ENCODE data around the gene TMEM150B.
A peak's percentile ranks its signal among the peaks of the same experiment; 100 is the strongest.
"Not testable (repeated sequence)": the region's sequence is repeated elsewhere in the genome, so short reads cannot be mapped to it uniquely, and the experiment has no call there.

TMEM150B gene

DNA sequence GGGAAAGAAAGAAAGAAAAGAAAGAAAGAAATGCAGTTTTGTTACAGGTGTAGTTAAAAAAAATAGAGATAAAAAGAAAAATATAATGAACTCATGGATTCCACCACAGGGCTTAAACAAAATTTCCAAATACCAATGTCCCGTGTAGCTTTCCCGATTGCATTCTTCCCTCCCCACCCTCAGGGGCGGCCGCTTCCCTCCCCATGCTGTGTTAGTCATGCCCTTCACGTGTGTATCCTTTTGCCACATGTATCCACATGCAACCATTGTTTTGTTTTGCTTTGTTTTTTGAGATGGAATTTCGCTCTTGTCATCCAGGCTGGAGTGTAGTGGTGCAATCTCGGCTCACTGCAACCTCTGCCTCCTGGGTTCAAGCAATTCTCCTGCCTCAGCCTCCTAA lies 11.0 kb upstream of the TMEM150B start:
- DNase-seq, result no peak

DNA sequence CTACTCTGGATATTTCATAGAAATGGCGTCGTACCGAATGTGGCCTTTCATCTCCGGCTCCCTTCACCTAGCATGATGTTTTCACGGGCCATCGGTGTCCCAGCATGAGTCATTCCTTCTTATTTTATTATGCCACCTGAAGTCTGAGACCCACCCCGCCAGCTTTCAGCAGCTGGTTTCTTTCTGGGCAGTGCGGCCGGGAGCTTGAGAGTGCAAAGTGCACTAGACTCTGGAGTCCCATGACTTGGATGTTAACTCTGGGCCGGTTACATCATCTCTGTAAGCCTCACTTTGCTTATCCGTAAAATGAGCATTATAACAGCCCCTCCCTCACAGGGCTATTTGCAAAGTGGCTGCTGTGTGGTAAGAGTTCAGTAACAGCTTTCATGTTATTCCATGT lies 8.7 kb upstream of the TMEM150B start:
- no peak for DNase-seq

DNA sequence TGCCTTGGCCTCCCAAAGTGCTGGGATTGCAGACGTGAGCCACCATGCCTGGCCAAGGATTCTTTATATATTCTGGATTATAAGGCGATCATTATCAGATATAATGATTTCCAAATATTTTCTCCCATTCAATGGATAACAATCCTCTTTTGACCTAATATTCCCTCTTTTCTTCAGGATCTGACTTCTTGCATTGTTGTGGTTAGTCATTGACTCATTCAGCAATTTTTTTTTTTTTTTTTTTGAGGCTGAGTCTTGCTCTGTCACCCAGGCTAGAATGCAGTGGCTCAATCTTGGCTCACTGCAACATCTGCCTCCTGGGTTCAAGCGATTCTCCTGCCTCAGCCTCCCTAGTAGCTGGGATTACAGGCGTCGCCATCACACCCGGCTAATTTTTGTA lies 4.7 kb upstream of the TMEM150B start:
- DNase-seq, result not testable (repeated sequence)

DNA sequence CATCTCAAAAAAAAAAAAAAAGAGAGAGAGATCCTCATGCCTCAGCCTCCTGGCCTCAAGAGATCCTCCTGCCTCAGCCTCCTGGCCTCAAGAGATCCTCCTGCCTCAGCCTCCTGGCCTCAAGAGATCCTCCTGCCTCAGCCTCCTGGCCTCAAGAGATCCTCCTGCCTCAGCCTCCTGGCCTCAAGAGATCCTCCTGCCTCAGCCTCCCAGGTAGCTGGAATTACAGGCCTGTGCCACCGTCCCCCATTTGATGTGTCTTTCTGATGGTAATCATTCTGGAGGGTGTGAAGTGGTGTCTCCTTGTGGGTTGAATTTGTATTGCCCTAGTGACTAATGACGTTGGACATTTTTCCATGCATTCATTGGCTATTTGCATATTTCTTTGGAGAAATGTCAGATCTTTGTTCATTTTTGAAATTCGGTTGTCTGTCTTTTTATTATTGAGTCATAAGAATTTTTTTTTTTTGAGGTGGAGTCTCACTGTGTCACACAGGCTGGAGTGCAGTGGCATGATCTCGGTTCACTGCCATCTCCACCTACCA lies 3.7 kb upstream of the TMEM150B start:
- DNase-seq, result not testable (repeated sequence)

DNA sequence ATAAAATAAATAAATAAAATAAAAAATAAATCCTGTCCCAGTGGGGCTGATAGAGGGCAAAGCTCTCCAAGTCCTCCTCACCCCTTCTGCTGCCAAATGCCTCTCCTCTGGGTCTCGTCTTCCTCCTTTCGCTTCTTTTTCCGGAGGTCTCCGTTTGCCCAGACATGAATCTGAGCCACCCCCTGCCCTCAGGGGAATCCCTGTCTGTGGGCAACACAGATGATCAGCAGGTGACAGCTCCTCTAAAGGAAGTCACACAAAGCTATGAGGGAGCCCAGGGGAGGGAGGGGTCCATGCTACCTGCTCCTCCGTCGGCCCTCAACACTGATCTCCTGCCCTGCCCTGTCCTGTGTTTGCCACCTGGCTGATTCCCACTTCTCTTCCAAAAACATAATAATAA lies 479 bp downstream of the TMEM150B start:
- no peak for DNase-seq

DNA sequence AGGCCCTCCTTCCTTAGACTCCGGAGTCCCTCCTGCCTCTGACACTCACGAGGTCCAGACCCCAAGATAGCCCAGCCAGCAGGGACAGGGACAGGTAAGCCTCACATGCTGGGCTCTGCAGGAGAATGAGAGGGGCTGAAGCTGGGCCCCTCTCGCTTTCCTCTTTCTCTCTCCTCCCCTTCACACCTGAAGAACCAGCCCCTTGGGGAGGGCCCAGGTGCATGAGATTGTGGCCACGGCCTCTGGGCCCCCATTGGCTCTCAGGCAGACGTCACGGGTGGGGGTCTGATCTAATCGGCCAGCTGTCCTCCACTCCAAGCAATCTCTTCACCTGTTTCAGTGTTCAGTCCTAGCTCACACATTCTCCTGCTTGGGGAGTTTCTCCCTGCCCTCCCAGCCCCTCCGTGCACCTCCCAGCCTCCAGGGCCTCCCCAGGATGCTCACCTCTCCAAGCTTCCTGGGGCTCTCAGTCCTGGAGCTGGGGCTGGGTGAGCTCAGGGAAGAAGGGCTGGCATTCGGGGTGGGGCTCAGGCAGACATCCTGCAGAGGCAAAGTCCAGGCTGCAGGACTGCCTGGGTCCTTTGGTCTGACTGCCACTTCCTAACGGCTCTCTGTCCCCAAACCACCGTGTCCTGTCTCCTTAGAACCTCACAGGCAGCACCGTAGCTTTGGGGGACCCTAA lies 2.8 kb downstream of the TMEM150B start:
- DNase-seq, result no peak

DNA sequence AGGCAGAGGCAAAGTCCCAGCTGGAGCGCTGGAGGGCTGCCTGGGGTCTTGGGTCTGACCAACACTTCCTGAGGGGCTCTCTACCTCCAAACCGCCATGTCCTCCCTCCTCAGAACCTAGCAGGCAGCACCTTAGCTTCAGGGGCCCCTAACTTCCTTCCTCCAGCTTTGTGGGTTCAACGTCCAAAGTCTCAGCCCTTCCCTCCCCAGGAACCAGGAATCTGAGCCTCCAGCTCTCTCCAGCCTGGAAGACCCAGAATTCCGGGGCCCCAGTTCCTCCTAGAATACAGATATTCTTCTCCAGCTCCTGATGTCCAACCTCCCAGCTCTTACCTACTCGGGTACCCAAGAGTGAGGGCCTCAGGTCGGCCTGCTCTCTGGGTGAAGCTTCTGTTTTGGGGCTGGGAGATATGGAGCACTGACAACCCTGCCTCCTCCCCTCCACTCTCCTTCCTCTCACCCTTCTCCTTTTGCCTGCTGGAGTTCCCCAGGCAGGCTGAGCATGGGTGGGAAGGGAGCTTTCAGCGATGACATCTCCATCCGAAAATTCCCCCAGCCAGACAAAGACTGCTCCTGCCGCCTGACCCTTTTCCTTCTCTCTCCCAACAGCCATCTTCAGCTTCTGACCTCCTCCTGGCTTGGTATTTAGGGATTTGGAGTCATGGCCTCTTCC lies 3.5 kb downstream of the TMEM150B start:
- DNase-seq, result no peak

DNA sequence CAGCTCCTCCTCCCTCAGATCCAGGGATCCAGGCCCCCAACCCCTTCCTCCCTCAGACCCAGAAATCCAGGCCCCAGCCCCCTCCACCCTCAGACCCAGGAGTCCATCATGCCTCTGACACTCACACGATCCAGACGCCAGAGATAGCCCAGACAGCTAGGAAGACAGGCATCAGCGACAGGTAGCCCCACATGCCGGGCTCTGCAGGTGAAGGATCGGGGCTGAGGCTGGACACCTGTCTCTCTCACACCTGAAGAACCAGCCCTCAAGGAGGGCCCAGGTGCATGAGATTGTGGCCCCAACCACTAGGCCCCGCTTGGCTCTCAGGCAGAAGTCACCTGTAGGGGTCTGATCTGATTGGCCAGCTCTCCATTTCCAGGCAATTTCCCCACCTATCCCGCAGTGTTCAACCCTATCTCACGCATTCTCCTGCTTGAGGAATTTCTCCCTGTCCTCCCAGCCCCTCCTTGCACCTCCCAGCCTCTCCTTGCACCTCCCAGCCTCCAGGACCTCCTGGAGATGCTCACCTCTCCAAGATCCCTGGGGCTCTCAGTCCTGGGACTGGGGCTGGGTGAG lies 4.2 kb downstream of the TMEM150B start:
- no peak for DNase-seq

DNA sequence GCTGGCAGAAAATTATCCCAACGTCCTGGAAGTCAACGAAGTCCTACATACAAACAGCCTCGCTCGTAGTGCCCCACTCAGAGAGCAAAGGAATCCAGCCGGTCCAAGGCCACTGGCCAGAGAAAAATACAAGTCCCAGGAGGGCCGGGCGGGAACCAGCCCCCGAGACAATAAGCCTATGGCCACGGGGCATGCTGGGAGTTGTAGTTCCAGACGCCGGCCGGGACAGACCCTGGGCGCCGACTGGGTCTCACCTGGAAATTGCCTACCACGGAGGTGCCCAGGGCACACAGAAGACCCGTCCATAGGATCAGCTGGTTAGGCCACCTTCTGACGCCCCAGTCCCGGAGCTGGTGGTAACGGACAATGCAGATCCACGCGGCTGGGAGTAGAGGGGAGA lies 5.4 kb downstream of the TMEM150B start:
- peak; percentile 18 for DNase-seq

DNA sequence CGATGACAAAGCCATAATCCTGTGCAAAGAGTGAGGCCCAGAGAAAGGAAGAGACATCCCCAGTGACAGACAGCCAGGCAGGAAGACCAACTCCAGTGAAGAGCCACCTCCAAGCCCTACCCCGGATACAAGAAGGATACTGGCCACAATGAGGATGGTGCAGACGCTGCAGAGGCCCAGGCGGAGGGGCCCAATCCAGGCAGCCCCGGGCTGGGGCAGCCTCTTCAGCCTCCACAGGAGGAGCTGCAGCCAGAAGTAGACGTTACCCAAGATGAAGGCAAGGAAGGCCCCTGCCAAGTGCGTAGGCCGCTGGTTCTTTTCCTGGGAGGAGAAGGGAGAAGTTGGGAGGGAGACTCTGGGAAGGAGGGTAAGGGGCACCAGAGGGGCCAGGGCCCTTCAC lies 8.5 kb downstream of the TMEM150B start:
- no peak for DNase-seq

DNA sequence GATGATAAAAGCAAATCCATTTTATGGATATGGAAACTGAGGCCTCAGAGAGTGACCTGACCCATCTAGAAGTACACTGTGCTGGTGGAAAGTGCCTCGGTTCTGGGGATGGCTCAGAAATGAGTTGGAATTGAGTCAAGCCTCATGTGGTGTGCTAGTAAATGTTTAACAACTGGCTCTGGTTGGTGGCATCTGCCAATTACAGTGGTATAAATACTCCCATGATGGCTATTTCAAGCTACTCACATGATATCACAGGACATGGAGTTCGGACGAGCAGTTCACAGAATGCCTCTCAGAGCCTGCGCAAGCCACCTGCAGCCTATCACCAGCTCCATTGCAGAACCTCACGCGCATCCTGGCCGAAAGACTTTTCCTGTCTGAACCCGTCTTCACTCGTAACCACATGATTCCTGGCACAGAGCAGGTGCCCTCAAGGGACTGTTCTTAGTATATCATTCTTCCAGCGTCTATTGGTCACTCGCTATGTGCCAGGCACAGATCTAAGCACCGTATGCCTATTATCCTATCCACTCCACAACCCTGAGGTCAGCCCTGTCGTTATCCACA lies 9.1 kb downstream of the TMEM150B start:
- no peak for DNase-seq

DNA sequence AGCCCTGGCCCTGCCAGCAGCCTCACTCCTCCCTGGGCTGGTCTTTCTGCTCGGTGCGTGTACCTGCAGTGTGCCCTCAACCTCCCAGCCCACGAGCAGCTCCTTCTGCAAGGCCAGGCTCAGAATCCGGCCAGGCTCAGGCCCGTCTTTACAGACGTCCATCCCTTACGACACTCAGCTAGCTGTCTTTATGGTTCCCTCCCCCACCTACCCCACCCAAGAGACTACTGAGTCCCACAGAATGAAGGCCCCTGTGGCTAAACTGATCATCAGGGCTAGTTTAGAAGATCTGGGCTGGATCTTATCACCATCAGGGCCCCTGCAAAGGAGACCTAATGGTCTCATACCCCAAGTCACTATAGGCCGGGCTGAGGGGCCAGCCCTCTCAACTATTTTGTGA lies 10.7 kb downstream of the TMEM150B start:
- no peak for DNase-seq

DNA sequence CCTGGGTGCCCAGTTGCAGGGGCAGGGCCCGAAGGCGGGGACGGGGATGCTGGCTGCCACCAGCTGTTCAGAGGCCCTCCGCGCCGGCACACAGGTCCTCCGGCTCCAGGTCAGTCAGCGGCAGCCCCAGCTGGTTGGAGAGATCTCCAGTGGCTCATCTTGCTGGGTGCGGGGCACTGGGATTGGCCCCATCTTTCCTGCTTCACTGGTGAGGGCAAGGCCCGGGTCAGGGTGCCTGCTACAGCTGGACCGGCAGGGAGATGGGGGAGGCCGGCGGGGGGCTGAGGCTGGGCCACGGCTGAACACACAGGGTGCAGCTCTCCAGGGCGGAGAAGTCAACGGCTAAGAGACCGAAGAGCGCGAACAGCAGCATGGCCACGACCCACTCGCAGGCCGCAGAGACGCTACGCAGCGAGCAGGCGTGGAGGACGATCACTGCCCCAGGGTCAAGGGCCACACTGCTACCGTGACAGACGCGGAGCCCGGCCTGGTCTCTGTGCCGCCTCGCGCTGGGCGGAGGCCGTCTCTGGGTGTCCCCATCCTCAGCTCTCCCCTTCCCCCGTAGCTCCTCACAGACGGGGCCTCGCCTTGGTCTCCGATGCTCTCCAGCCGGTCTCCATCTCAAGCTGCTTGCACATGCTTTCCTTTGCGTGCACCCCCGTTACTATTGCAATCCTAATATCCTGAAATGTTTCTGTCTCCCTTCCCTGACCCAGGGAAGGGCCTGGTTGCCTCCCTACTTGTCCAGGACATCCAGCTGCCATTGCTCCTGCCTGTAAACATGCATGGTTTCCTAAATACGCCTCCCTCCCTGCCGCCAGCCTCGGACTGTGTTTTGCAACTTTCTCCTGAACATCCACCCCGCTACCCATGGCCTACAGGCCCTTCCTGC lies 12.3 kb downstream of the TMEM150B start:
- DNase-seq, result no peak

DNA sequence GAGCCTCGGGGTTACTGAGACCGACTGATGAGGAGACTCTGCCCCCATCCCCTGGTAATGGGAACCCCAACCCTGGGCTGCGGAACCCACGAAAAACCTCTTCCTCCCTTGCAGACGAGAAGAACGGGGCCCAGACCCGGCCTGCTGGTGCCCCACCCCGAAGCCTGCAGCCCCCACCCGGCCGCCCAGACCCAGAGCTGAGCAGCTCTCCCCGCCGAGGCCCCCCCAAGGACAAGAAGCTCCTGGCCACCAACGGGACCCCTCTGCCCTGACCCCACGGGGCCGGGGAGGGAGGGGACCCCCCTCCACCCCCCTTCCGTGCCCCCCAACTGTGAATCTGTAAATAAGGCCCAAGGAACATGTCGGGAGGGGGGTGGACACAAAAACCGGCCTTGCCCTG lies 13.3 kb downstream of the TMEM150B start:
- DNase-seq, result no peak

DNA sequence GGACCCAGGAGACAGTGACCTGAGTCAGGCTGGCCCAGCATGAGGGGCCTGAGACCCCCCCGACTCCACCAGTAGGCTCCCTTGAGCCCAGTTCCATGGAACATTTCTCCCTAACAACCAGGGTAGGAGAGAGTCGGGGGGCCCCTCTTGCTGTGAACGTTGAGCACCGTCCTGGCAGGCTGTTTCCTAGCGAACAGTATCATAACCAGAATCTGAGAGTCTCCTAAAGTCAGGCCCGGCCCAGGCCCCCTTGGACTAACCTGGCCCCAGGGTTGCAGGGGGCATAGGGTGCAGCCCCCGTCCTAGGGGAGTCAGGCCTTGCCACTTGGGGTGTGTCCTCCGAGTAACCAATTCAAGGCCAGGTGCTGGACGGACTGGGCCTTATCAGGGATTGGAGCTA lies 13.7 kb downstream of the TMEM150B start:
- DNase-seq, result no peak

DNA sequence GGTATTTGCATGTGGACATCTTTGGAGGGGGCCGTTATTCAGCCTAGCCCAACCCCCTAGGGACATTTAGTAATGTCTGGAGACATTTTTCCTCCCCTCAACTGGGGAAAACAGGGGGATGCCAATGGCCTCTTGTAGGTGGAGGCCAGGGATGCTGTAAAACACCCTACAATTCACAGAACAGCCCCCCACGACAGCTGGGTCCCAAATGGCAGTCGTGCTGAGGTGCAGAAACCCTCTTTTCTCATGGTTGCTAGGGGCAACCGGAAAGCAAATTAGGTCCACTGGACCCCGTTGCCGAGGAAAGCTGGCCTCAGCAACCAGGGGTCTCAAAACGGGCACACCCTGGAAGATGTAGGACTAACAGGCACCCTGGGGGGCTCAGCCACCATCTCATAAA lies 14.6 kb downstream of the TMEM150B start:
- no peak for DNase-seq

DNA sequence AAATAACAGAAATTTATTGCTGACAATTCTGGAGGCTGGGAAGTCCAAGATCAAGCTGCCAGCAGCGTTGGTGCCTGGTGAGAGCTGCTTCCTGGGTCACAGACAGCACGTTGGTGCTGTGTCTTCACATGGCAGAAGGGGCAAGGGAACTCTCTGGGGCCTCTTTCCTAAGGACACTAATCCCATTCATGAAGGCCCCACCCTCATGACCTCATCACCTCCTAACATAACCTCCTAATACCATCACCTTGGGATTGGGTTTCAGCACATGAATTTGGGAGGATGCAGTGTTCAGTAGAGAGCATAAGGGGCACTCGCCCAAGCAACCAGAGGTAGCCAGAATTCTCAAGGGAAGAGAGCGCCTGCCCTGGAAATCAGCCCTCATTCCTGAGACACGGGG lies 15.7 kb downstream of the TMEM150B start:
- no peak for DNase-seq

DNA sequence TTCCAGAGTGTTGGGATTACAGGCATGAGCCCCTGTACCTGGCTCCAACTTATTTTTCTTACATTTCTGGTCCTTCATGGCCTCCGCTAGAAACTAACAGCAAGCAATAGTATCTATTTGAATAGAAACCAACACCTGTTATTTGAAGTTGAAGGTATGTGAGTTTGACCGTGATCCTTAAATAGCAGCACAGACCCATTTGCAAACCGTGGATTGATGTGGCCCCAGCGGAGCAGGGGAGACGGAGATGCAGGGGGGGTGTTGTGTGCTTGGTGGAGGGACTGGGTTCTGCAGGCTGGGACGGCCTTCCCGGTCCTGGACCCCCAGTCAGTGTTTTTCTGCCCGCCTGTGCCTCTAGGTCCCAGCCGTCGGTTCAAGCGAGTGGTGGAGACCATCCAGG lies 16.9 kb downstream of the TMEM150B start:
- no peak for DNase-seq

DNA sequence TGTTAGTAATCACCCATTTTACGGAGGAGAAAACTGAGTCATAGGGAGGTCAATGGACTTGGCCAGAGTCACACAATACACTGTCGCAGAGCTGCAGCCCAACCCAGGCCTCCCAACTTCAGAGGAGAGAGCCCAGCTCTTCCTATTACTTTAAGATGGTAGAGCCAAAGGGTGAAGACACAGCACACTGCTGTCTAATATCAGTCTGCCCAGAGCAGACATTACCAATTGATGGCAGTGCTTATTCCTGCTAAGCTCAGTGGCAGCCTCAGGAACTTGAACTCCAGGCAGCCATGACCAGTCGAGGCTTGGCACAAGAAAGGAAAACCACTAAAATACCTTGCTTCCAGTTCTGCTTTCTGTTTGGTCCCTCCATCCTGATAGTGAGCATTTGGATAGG lies 18.4 kb downstream of the TMEM150B start:
- no peak for DNase-seq

DNA sequence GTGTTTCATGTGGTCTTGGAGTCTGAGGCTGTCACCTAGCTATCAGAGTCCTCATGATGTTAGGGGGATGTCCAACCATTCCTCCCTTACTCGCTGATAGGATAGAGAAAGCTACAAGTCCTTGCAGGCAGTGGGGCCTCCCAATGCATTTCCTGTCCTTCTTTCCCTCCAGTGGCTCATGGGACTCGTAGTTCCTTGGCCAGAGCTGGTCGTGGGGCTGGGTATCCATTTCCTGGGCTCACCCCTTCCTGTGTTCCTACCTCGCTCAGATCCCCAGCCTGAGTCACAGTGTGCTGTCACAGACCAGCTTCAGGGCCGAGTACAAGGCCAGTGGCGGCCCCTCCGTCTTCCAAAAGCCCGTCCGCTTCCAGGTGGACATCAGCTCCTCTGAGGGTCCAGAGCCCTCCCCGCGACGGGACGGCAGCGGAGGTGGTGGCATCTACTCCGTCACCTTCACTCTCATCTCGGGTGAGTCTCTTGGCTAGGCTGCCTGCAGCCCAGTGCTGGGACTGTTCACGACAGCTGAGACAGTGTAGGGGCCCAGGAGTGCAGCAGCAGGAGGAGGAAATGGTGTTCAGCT lies 19.1 kb downstream of the TMEM150B start:
- DNase-seq, result no peak

DNA sequence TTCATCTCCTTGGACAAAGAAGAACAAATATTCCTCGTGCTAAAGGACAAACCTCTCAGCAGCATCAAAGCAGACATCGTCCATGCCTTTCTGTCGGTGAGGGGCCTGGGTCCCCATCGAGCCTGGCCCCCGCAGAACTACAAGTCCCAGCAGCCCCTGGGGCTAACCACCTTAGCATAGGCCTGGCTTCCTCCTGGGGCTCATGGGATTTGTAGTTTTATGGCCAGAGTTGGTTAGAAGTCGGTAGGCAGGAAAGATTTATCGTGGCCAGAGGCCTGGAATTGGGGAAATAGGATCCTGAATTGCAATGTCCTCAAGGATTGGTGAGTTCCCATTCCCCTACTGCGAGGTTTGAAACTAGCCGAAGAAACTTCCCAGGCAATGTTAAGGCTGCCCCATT lies 19.6 kb downstream of the TMEM150B start:
- DNase-seq, result no peak

DNA sequence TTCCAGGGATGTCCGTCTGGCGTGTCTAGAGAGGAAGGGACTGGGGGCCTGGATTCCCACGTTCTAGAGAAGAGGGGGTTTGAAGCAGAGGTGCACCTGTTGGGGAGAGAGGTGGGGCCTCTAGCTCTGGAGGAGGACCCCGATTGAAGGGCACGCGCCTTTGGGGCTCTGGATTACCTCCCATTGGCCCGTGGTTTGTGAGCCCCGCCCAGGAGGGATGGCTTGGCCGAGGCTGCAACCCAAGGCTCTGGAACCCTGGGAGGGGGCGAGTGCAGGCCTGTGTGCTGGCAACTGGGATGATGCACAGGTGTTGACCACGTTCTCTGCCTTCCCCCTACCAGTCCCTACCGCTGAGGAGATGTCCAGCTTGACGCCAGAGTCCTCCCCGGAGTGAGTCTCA lies 20.2 kb downstream of the TMEM150B start:
- DNase-seq, result no peak
